HepG2 (cell line): ENCODE data around the gene SAA2. TPM values are rescaled to one million over a fixed set of nuclear protein-coding genes. Genes with fewer than 3 reads are reported as not detected.

Experiments
- DPF2 ChIP-seq: sonication (generic); formaldehyde crosslinking; IDR thresholded peaks from 2 replicates; pipeline ENCODE4 v1.4.0; 2020; ENCODE audit warnings: mild to moderate bottlenecking, low read depth, missing genetic modification reagents, borderline replicate concordance
- FOXA1 ChIP-seq, 2 experiments: fragments of 450-650 bp in 1 of 2; sonication (generic) in 1 of 2; formaldehyde crosslinking in 1 of 2; IDR thresholded peaks; 2 replicates each; pipeline versions ENCODE4 v1.4.0 to v1.6.1; 2016 to 2020; ENCODE audit warnings: missing genetic modification reagents in 1 of 2
- JUND ChIP-seq: sonication (generic); formaldehyde crosslinking; IDR thresholded peaks from 2 replicates; pipeline ENCODE4 v1.8.0; 2022; ENCODE audit warnings: mild to moderate bottlenecking, missing genetic modification reagents
- MAFG ChIP-seq: sonication (generic); formaldehyde crosslinking; IDR thresholded peaks from 2 replicates; pipeline ENCODE4 v1.5.1; 2020; ENCODE audit warnings: mild to moderate bottlenecking, missing genetic modification reagents
- NFE2L1 ChIP-seq: sonication (generic); formaldehyde crosslinking; IDR thresholded peaks from 2 replicates; pipeline ENCODE4 v1.4.0; 2020; ENCODE audit warnings: missing genetic modification reagents, mild to moderate bottlenecking, borderline replicate concordance
- NFIC ChIP-seq: IDR thresholded peaks from 2 replicates; pipeline ENCODE4 v1.6.1; 2012; ENCODE audit warnings: mild to moderate bottlenecking, low read length, inconsistent platforms
- NR1H2 ChIP-seq: sonication (generic); formaldehyde crosslinking; IDR thresholded peaks from 2 replicates; pipeline ENCODE4 v1.8.1; 2022; ENCODE audit warnings: low read depth, missing genetic modification reagents, borderline replicate concordance
- SMARCC2 ChIP-seq: fragments of 450-650 bp; IDR thresholded peaks from 2 replicates; pipeline ENCODE4 v1.6.1; 2017; ENCODE audit warnings: antibody characterized with exemption, mild to moderate bottlenecking
- SNAPC2 ChIP-seq: sonication (generic); formaldehyde crosslinking; IDR thresholded peaks from 2 replicates; pipeline ENCODE4 v1.8.1; 2022; ENCODE audit warnings: mild to moderate bottlenecking, missing genetic modification reagents
- SNRNP70 ChIP-seq: fragments of 200-400 bp; formaldehyde crosslinking; IDR thresholded peaks from 2 replicates; pipeline ENCODE4 v1.6.1; 2017; ENCODE audit warnings: mild to moderate bottlenecking, low read depth, low read length, moderate library complexity
- SYNCRIP ChIP-seq: fragments of 200-400 bp; formaldehyde crosslinking; IDR thresholded peaks from 2 replicates; pipeline ENCODE4 v1.6.1; 2018; ENCODE audit warnings: mild to moderate bottlenecking, low read depth, low read length; ENCODE audit not compliant: insufficient read depth
- TCF7L2 ChIP-seq: IDR thresholded peaks from 2 replicates; pipeline ENCODE4 v1.6.1; 2011; ENCODE audit warnings: mild to moderate bottlenecking, low read depth, low read length, moderate library complexity
- THYN1 ChIP-seq: sonication (generic); formaldehyde crosslinking; IDR thresholded peaks from 2 replicates; pipeline ENCODE4 v1.8.1; 2023; ENCODE audit warnings: low read depth, mild to moderate bottlenecking, moderate library complexity, missing genetic modification reagents, borderline replicate concordance
- ZFP36L2 ChIP-seq: sonication (generic); formaldehyde crosslinking; IDR thresholded peaks from 2 replicates; pipeline ENCODE4 v1.4.0; 2020; ENCODE audit warnings: missing genetic modification reagents
- ZNF20 ChIP-seq: sonication (generic); formaldehyde crosslinking; IDR thresholded peaks from 2 replicates; pipeline ENCODE4 v1.4.0; 2020; ENCODE audit warnings: mild to moderate bottlenecking, moderate library complexity, missing genetic modification reagents
- ZNF468 ChIP-seq: sonication (generic); formaldehyde crosslinking; IDR thresholded peaks from 2 replicates; pipeline ENCODE4 v1.8.0; 2022; ENCODE audit warnings: mild to moderate bottlenecking, moderate library complexity, missing genetic modification reagents
- ZNF556 ChIP-seq: sonication (generic); formaldehyde crosslinking; IDR thresholded peaks from 2 replicates; pipeline ENCODE4 v1.4.0; 2020; ENCODE audit warnings: mild to moderate bottlenecking, missing genetic modification reagents, borderline replicate concordance
- ZNF564 ChIP-seq: sonication (generic); formaldehyde crosslinking; IDR thresholded peaks from 2 replicates; pipeline ENCODE4 v1.8.1; 2023; ENCODE audit warnings: mild to moderate bottlenecking, missing genetic modification reagents
- ZNF614 ChIP-seq: IDR thresholded peaks from 2 replicates; pipeline ENCODE4 v1.6.1; 2018; ENCODE audit warnings: missing biosample characterization, missing genetic modification reagents, inconsistent platforms, borderline replicate concordance
- ZNF746 ChIP-seq: sonication (generic); formaldehyde crosslinking; IDR thresholded peaks from 2 replicates; pipeline ENCODE4 v1.8.0; 2022; ENCODE audit warnings: mild to moderate bottlenecking, missing genetic modification reagents
- ZNF777 ChIP-seq: sonication (generic); formaldehyde crosslinking; IDR thresholded peaks from 2 replicates; pipeline ENCODE4 v1.4.0; 2020; ENCODE audit warnings: missing genetic modification reagents
- polyA plus RNA-seq, 8 experiments: library from polyadenylated mRNA; depleted of rRNA in 3 of 8; stranded (reverse) in 7 of 8; unstranded in 1 of 8; fragments of >200 nt; fragmentation: Illumina TruSeq in 4 of 8; extraction: Trizol in 4 of 8; gene quantifications; 2 replicates each; pipeline versions ENCODE4 v1.2.1 to v1.2.3, GENCODE V29; 2011 to 2016; ENCODE audit warnings: low read depth in 4 of 8, missing spikeins in 1 of 8, mixed read lengths in 1 of 8; ENCODE audit not compliant: insufficient read depth in 1 of 8
- total RNA-seq, 5 experiments: library from RNA; depleted of rRNA; stranded (reverse); fragments of >200 nt; fragmentation: Illumina TruSeq; extraction: Trizol; gene quantifications; 2 replicates each; pipeline ENCODE4 v1.2.3, GENCODE V29; 2016; ENCODE audit warnings: low read depth in 1 of 5
- TF ChIP-seq, protein P1 (sequence below): IDR thresholded peaks from 2 replicates; pipeline ENCODE4 v1.6.1; 2016; ENCODE audit warnings: missing compliant biosample characterization, missing genetic modification reagents, borderline replicate concordance
- TF ChIP-seq, protein P2 (sequence below): sonication (generic); formaldehyde crosslinking; IDR thresholded peaks from 2 replicates; pipeline ENCODE4 v1.8.1; 2023; ENCODE audit warnings: missing genetic modification reagents, inconsistent platforms, borderline replicate concordance
- TF ChIP-seq, protein P3 (sequence below): sonication (generic); formaldehyde crosslinking; IDR thresholded peaks from 2 replicates; pipeline ENCODE4 v1.4.0; 2020; ENCODE audit warnings: missing genetic modification reagents
- TF ChIP-seq, protein P4 (sequence below): sonication (generic); formaldehyde crosslinking; IDR thresholded peaks from 2 replicates; pipeline ENCODE4 v1.8.1; 2023; ENCODE audit warnings: missing genetic modification reagents, mild to moderate bottlenecking, borderline replicate concordance
- TF ChIP-seq, protein P5 (sequence below): sonication (generic); formaldehyde crosslinking; IDR thresholded peaks from 2 replicates; pipeline ENCODE4 v1.4.0; 2020; ENCODE audit warnings: mild to moderate bottlenecking, missing genetic modification reagents, borderline replicate concordance

Gene SAA2
- total and polyA plus RNA-seq, 2 of the 13 experiments (the other 11 are each of a cell fraction or from before 2014, with no cell fraction given): 0.27 TPM; not detected in 1

DNA sequence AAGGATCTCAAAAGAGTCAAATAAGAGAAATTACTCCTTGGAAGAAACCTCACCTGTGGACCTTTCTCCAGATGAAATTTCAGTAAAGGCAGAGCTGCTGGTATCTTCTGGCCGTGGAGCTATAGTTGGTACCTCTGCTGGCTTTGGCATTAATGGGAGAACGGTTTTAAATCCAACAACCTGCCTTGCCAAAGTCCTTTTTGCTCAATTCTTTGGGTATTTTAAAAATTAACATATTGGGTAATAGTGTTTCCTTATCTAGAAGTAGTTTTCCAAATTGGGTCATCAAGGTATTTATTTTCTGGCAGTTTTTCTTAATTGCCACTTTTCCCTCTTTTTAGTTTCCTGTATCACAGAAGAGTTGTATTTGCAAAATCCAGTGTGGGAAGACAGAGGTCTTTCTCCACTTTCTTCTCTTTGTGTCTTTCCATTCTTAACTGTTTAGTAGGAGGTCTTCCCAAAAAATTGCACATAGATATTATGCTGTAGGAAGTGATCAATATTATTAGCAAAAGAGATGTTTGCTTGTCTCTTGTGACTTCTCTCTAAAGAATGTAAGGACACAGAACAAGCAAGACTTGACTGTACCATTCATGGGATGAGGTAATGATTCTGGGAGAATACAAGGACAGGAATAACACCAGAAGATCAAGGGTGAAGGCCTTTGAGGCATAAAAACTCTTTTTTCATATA, 11.7 kb downstream of the SAA2 start, which contains the start of gene SAA4 (continued):
- no peak for TF ChIP-seq THYN1 (CRISPR knock-in tag)
- TF ChIP-seq SNAPC2 (CRISPR knock-in tag): no peak
- TF ChIP-seq ZNF468 (CRISPR knock-in tag): no peak
- TF ChIP-seq, protein P1, sequence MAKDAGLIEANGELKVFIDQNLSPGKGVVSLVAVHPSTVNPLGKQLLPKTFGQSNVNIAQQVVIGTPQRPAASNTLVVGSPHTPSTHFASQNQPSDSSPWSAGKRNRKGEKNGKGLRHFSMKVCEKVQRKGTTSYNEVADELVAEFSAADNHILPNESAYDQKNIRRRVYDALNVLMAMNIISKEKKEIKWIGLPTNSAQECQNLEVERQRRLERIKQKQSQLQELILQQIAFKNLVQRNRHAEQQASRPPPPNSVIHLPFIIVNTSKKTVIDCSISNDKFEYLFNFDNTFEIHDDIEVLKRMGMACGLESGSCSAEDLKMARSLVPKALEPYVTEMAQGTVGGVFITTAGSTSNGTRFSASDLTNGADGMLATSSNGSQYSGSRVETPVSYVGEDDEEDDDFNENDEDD (CRISPR knock-in tag): no peak
- no peak for TF ChIP-seq SYNCRIP
- TF ChIP-seq, protein P2, sequence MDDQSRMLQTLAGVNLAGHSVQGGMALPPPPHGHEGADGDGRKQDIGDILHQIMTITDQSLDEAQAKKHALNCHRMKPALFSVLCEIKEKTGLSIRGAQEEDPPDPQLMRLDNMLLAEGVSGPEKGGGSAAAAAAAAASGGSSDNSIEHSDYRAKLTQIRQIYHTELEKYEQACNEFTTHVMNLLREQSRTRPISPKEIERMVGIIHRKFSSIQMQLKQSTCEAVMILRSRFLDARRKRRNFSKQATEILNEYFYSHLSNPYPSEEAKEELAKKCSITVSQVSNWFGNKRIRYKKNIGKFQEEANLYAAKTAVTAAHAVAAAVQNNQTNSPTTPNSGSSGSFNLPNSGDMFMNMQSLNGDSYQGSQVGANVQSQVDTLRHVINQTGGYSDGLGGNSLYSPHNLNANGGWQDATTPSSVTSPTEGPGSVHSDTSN (CRISPR knock-in tag): no peak
- TF ChIP-seq ZFP36L2 (CRISPR knock-in tag): no peak
- no peak for TF ChIP-seq SNRNP70
- no peak for TF ChIP-seq ZNF20 (CRISPR knock-in tag)
- peak; percentile 75; the same call in 1 of the 2 replicates for TF ChIP-seq NFIC
- no peak for TF ChIP-seq TCF7L2
- no peak for TF ChIP-seq MAFG (CRISPR knock-in tag)
- TF ChIP-seq ZNF564 (CRISPR knock-in tag): no peak
- TF ChIP-seq NFE2L1 (CRISPR knock-in tag): no peak
- TF ChIP-seq, protein P3, sequence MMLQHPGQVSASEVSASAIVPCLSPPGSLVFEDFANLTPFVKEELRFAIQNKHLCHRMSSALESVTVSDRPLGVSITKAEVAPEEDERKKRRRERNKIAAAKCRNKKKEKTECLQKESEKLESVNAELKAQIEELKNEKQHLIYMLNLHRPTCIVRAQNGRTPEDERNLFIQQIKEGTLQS (CRISPR knock-in tag): peak; percentile 52; the same call in 1 of the 2 replicates
- no peak for TF ChIP-seq FOXA1 (IDR thresholded peaks at IDR 0.05)
- TF ChIP-seq FOXA1 (CRISPR knock-in tag; IDR thresholded peaks at IDR 0.05): 0 out of 2 replicates have a peak, but pooled peaks have one; percentile 7
- TF ChIP-seq, protein P4, sequence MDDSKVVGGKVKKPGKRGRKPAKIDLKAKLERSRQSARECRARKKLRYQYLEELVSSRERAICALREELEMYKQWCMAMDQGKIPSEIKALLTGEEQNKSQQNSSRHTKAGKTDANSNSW (CRISPR knock-in tag): no peak
- TF ChIP-seq, protein P5, sequence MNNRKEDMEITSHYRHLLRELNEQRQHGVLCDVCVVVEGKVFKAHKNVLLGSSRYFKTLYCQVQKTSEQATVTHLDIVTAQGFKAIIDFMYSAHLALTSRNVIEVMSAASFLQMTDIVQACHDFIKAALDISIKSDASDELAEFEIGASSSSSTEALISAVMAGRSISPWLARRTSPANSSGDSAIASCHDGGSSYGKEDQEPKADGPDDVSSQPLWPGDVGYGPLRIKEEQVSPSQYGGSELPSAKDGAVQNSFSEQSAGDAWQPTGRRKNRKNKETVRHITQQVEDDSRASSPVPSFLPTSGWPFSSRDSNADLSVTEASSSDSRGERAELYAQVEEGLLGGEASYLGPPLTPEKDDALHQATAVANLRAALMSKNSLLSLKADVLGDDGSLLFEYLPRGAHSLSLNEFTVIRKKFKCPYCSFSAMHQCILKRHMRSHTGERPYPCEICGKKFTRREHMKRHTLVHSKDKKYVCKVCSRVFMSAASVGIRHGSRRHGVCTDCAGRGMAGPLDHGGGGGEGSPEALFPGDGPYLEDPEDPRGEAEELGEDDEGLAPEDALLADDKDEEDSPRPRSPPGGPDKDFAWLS: no peak
- no peak for TF ChIP-seq ZNF556 (CRISPR knock-in tag)
- TF ChIP-seq ZNF777 (CRISPR knock-in tag): no peak
- peak; percentile 71; the same call in 1 of the 2 replicates for TF ChIP-seq DPF2 (CRISPR knock-in tag)
- TF ChIP-seq ZNF746 (CRISPR knock-in tag): no peak
- TF ChIP-seq SMARCC2: no peak
- TF ChIP-seq JUND (CRISPR knock-in tag): peak; percentile 87
- no peak for TF ChIP-seq NR1H2
- peak; percentile 56; the same call in 1 of the 2 replicates for TF ChIP-seq ZNF614 (CRISPR knock-in tag)
